Measurements from ENCODE around the gene SGMS1.

DNA sequence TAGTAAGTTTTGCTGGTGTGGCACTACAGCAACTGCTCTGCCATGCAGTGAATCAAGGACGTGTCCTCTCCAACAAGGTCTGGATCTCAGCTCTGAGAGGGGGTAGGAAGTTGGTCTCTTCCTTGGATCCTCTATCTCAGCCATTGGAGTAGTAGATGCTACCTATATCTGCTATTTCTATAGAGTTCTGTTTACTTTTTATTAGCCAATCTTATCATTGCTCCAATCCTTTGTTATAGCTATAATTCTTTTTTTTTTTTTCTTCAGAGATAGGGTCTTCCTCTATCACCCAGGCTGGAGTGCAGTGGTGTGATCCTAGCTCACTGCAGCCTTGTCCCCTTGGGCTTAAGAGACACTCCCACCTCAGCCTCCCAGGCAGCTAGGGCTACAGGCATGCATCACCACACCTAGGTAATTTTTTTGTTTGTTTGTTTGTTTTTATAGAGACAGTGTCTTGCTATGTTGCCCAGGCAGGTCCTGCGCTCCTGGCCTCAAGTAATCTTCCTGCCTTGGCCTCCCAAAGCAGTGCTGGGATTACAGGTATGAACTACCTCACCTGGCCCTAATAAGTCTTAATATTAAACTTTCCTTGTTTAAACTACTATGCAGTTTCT lies 217.2 kb downstream of the SGMS1 start:
- TF ChIP-seq, protein P1, sequence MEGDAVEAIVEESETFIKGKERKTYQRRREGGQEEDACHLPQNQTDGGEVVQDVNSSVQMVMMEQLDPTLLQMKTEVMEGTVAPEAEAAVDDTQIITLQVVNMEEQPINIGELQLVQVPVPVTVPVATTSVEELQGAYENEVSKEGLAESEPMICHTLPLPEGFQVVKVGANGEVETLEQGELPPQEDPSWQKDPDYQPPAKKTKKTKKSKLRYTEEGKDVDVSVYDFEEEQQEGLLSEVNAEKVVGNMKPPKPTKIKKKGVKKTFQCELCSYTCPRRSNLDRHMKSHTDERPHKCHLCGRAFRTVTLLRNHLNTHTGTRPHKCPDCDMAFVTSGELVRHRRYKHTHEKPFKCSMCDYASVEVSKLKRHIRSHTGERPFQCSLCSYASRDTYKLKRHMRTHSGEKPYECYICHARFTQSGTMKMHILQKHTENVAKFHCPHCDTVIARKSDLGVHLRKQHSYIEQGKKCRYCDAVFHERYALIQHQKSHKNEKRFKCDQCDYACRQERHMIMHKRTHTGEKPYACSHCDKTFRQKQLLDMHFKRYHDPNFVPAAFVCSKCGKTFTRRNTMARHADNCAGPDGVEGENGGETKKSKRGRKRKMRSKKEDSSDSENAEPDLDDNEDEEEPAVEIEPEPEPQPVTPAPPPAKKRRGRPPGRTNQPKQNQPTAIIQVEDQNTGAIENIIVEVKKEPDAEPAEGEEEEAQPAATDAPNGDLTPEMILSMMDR (IDR thresholded peaks at IDR 0.05), result no peak
- no peak for TF ChIP-seq POLR2A (IDR thresholded peaks at IDR 0.05)

Data from vagina (tissue), 2 donors.